C4-2B (cell line): ENCODE results near the gene IRF9.

Experiments
- ZFX ChIP-seq: fragments of 450-650 bp; IDR thresholded peaks from 2 replicates; pipeline ENCODE4 v1.6.1; 2017
- TF ChIP-seq, protein P1 (sequence below): fragments of 450-650 bp; conservative IDR thresholded peaks from 2 replicates; pipeline ENCODE4 v1.5.1; 2017; ENCODE audit warnings: mild to moderate bottlenecking

DNA sequence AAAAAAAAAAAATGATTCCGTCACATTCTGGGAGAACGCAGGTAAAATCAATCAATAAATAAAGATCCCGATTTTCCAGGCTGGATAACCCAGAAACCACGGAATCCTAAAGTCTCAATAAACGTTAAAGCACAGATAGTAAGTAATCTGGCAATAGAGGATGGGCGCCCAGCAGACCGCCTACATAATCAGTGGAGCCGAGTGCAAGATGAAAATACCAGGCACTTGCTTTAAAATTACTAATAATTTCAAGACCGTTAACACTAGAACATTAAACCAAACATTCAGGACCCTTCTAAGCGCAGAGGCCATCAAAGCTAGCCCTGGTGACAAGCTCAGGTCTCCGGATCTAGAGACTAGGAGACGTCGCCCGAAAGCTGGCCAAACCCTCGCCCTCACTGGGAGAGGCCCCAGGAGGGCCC lies 47.7 kb upstream of the IRF9 start:
- TF ChIP-seq, protein P1, sequence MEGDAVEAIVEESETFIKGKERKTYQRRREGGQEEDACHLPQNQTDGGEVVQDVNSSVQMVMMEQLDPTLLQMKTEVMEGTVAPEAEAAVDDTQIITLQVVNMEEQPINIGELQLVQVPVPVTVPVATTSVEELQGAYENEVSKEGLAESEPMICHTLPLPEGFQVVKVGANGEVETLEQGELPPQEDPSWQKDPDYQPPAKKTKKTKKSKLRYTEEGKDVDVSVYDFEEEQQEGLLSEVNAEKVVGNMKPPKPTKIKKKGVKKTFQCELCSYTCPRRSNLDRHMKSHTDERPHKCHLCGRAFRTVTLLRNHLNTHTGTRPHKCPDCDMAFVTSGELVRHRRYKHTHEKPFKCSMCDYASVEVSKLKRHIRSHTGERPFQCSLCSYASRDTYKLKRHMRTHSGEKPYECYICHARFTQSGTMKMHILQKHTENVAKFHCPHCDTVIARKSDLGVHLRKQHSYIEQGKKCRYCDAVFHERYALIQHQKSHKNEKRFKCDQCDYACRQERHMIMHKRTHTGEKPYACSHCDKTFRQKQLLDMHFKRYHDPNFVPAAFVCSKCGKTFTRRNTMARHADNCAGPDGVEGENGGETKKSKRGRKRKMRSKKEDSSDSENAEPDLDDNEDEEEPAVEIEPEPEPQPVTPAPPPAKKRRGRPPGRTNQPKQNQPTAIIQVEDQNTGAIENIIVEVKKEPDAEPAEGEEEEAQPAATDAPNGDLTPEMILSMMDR: no peak
- TF ChIP-seq ZFX: no peak
